Lower lobe of right lung (tissue), 2 donors: Measurements from ENCODE around the gene PRR30. TPM values are rescaled to one million over a fixed set of nuclear protein-coding genes. Genes with fewer than 3 reads are reported as not detected.

ENCODE experiments used
- ATAC-seq, 2 donors: fragments of 200-7000 bp; cut with Tn5 transposase; one replicate each; pipeline ENCODE4 v1.9.1; 2020 to 2022; ENCODE audit warnings: mild to moderate bottlenecking in 2 of 2, moderate library complexity in 2 of 2
- DNase-seq: peaks from one replicate; pipeline ENCODE4 v3.0.0-alpha.2; 2020
- H3K27ac ChIP-seq: fragments of 200-600 bp; one replicate; pipeline ENCODE4 v1.8.0; 2022
- H3K27me3 ChIP-seq: fragments of 200-600 bp; one replicate; pipeline ENCODE4 v1.8.0; 2022; ENCODE audit warnings: low read depth
- H3K36me3 ChIP-seq: fragments of 200-600 bp; one replicate; pipeline ENCODE4 v1.8.0; 2022; ENCODE audit warnings: mild to moderate bottlenecking
- H3K4me1 ChIP-seq: fragments of 200-600 bp; one replicate; pipeline ENCODE4 v1.8.0; 2022
- H3K4me3 ChIP-seq: fragments of 200-600 bp; one replicate; pipeline ENCODE4 v1.8.0; 2022; ENCODE audit warnings: mild to moderate bottlenecking
- H3K9me3 ChIP-seq: fragments of 200-600 bp; one replicate; pipeline ENCODE4 v1.8.0; 2022
- CTCF ChIP-seq: fragments of 200-600 bp; IDR thresholded peaks from one replicate; pipeline ENCODE4 v1.8.0; 2022; ENCODE audit warnings: antibody characterized with exemption, mild to moderate bottlenecking
- intact Hi-C: fragments of 100-400 bp; cut with DNase I; formaldehyde crosslinking; loops from one replicate; pipeline ENCODE4 v1.11.0; 2022
- total RNA-seq: library from RNA; stranded (reverse); fragmentation: NEBNext Ultra II Directional; extraction: Animal tissue kit (Norgen Biotek cat#: 25700); gene quantifications from one replicate; pipeline ENCODE4 v1.2.1, GENCODE V29; 2021
- donor health status: DM: no; HTN: yes; CAD: no; lungs with severe emphysema.

The PRR30 gene
- total RNA-seq, 1 donor from 2014 or later: not detected

GRCh38 chr2:27152102-27152795, 13.0 kb upstream of the PRR30 start:
- TF ChIP-seq CTCF: no peak
- Histone ChIP-seq H3K4me1 (no peaks in the 10 kb centered on the region), H3K27me3 (peaks cover 8% of the 10 kb centered on the region), H3K27ac (no peak overlapping the region), H3K9me3 (no peaks in the 10 kb centered on the region), H3K36me3 (no peaks in the 10 kb centered on the region), H3K4me3 (no peak overlapping the region)
- DNase-seq: no peak
- intact Hi-C loops: no loop called here
- ATAC-seq: no peak

DNA sequence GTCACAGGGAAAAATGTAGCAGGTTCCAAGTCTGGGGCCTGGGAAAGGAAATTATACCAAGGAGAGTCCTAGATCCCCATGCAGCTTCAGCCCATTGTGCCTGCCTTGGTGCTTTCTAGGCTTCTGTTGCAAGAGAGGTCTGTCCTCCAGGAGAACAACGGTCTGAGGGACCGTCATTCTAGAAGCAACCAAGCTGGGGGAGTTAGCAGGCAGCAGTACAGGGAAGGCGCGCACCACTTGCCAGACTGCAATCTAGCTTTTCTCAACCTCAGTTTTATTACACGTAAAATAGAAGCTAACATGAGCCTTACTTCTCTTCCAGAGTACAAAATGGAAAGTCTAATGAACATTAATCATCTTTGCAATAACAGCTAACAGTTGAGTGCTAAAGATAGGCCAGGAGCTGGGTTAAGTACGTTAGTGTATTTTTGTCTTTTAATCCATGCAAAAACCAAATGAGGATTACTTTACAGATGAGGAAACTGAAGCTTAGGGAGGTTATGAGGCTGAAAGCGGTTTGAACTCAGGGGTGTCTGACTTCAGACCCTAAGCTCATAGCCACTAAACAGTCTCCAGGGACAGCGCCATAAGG, 11.5 kb upstream of the PRR30 start:
- H3K9me3 ChIP-seq: no peaks in the 10 kb centered on the region

GRCh38 chr2:27149570-27150405, 10.6 kb upstream of the PRR30 start:
- H3K4me3 ChIP-seq: no peak overlapping the region
- DNase-seq (no peak), ATAC-seq (peak in 1 of 2 donors; percentile 27)
- H3K27ac ChIP-seq: no peak overlapping the region
- no peaks in the 10 kb centered on the region for H3K36me3 ChIP-seq
- intact Hi-C loops: no loop called here
- H3K4me1 ChIP-seq: no peaks in the 10 kb centered on the region
- no peak for TF ChIP-seq CTCF
- H3K9me3 ChIP-seq: no peaks in the 10 kb centered on the region
- peaks cover 8% of the 10 kb centered on the region for H3K27me3 ChIP-seq

More for the DNA sequence above, 11.5 kb upstream of the PRR30 start:
- H3K27ac ChIP-seq: no peak overlapping the region
- DNase-seq (no peak), ATAC-seq (no peak)
- H3K27me3 ChIP-seq: peaks cover 8% of the 10 kb centered on the region
- intact Hi-C loops: no loop called here
- no peak for TF ChIP-seq CTCF
- H3K4me3 ChIP-seq: no peak overlapping the region
- H3K4me1 ChIP-seq: no peaks in the 10 kb centered on the region
- no peaks in the 10 kb centered on the region for H3K36me3 ChIP-seq

- Histone ChIP-seq H3K27me3 (peaks cover 8% of the 10 kb centered on the region), H3K9me3 (no peaks in the 10 kb centered on the region), H3K36me3 (no peaks in the 10 kb centered on the region), H3K4me3 (no peak within 1 kb of the TSS), H3K27ac (no peak within 1 kb of the TSS), H3K4me1 (no peaks in the 10 kb centered on the region)
- no peak for ATAC-seq
- TF ChIP-seq CTCF: no peak
- no peak for DNase-seq
- intact Hi-C loops: no loop called here
These were observed 9.7 kb upstream of the PRR30 start, which contains the start of gene TCF23 for GRCh38 chr2:27148801-27149439. TCF23 (plus strand) TSS chr2:27149004; CDS start chr2:27149134, 130 bp downstream.

DNA sequence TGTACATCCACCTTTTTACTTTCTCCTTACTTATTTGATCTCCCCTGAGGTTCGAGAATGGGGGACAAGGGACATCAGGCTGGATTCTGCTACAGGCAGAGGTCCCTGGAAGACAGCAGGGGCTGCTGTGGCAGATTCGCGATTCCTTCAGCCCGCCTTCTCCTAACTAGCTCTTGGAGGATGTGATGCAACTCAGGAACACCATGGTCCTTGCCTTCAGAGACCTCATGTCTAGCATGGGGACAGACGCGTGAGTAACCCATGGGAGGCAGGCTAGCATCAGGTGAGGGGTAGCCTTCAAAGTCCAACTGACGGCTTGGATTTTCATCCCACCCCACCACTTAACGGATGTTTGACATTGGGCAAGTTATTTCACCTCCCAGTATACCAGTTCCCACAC, 8.7 kb upstream of the PRR30 start:
- Histone ChIP-seq H3K4me1 (no peaks in the 10 kb centered on the region), H3K36me3 (no peaks in the 10 kb centered on the region), H3K9me3 (no peaks in the 10 kb centered on the region), H3K27me3 (peaks cover 8% of the 10 kb centered on the region), H3K4me3 (no peak overlapping the region), H3K27ac (no peak overlapping the region)
- DNase-seq (no peak), ATAC-seq (no peak)
- no peak for TF ChIP-seq CTCF
- intact Hi-C loops: no loop called here
